ENCODE measurements around the gene TRIM56. TPM values are rescaled to one million over a fixed set of nuclear protein-coding genes. Genes with fewer than 3 reads are reported as not detected.
A peak's percentile ranks its signal among the peaks of the same experiment; 100 is the strongest.

TRIM56 gene
- total and polyA plus RNA-seq, 2 of the 4 experiments (the other 2 are of a cell fraction), result 3.9 to 5.9 TPM

DNA sequence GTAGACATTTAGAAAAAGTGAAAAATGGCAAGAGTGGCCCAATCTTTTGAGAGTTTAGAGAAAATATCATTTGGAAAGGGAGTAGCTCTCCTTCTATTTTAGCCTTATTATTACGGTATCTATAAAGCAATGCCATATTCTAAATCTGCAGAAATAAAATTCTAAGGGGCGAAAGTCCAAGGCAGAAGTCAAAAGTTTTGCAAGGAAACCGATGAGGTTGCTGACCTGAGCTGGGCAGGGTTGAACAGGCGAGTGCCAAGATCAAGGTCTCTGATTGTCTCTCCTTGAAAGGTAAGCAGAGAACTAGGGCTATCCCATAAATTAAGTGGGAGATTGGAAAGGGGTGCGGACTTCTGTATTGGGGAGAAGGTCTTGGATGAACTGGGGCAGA, 11.7 kb downstream of the TRIM56 start:
- peaks cover 22 to 61% of the 10 kb centered on the region in 2 experiments for H3K79me1 ChIP-seq (ENCODE audit: low read depth in 1 of 2, low read length in 2 of 2)
- no peak overlapping the region for H3K4me2 ChIP-seq (ENCODE audit: low read depth, low read length)
- H2BK5ac ChIP-seq (ENCODE audit: low read depth, low read length, poor library complexity, severe bottlenecking), result peak overlapping the region; percentile 38
- H3K27me3 ChIP-seq (ENCODE audit: control insufficient read depth, insufficient read depth, low read length), result no peaks in the 10 kb centered on the region
- in situ Hi-C loops (cut with MboI; ENCODE audit: low sequenced_read_pairs), result no loop called here
- no peak overlapping the region for H3K4me3 ChIP-seq (ENCODE audit: insufficient read depth, low read depth, low read length)
- H3K14ac ChIP-seq (replicated peaks; ENCODE audit: low read depth, low read length), result no peak overlapping the region
- no peak overlapping the region for H3K9ac ChIP-seq (ENCODE audit: low read depth, low read length)
- H3K36me3 ChIP-seq (ENCODE audit: control insufficient read depth, insufficient read depth, low read length), result no peaks in the 10 kb centered on the region
- H3K23ac ChIP-seq (ENCODE audit: low read depth, low read length), result no peak overlapping the region; the same call in 1 of the 2 replicates
- peaks cover 5% of the 10 kb centered on the region for H4K20me1 ChIP-seq (ENCODE audit: insufficient read depth, low read length)
- H3K4me1 ChIP-seq (ENCODE audit: control insufficient read depth, insufficient read depth, low read length), result peaks cover 26% of the 10 kb centered on the region
- no peaks in the 10 kb centered on the region for H3K9me3 ChIP-seq (ENCODE audit: control insufficient read depth, insufficient read depth, low read length)
- H4K8ac ChIP-seq (ENCODE audit: low read depth in 2 of 2, low read length in 2 of 2), result peak overlapping the region; percentile 23 to 41; a peak in 1 of 4 replicates
- H2AK5ac ChIP-seq (ENCODE audit: low read depth, low read length), result peak overlapping the region; percentile 88; the same call in 1 of the 2 replicates
- ATAC-seq (ENCODE audit: low read depth), result no peak
- no peak overlapping the region for H3K56ac ChIP-seq (ENCODE audit: extremely low read depth, insufficient read depth, low read length)
- intact Hi-C loops (cut with micrococcal nuclease), result no loop called here
- ChIA-PET POLR2A (ENCODE audit: unreplicated experiment) (no interaction called here), CTCF (interaction anchor here (0.8 to 1.0 kb wide), 2 partner anchors 46 to 47 kb away, joined by 3 read pairs; no protein-coding TSS in a partner anchor)
- no TSS peak for BruUV-seq (replicated peaks)
- H3K18ac ChIP-seq (ENCODE audit: low read depth, low read length), result no peak overlapping the region
- H3K27ac ChIP-seq (ENCODE audit: insufficient read depth, low read length), result no peak overlapping the region
- H3K4ac ChIP-seq (ENCODE audit: low read depth, low read length), result peak overlapping the region; percentile 79; the same call in 1 of the 2 replicates
- DNase-seq, result no peak
- dilution Hi-C loops (cut with HindIII; ENCODE audit: low sequenced_read_pairs, unreplicated experiment), result no loop called here
- TF ChIP-seq POLR2A (IDR thresholded peaks at IDR 0.05; ENCODE audit: low read depth, low read length), result no peak
- no peak overlapping the region for H4K5ac ChIP-seq (ENCODE audit: low read depth, low read length)
- H2BK120ac ChIP-seq (ENCODE audit: low read depth, low read length), result peak overlapping the region; percentile 80; the same call in 1 of the 2 replicates
- H4K91ac ChIP-seq (ENCODE audit: insufficient read depth, low read depth, low read length), result peak overlapping the region; percentile 81
- no peak overlapping the region for H2AK9ac ChIP-seq (replicated peaks; ENCODE audit: low read depth, low read length, poor library complexity)
- peak overlapping the region; percentile 97; the same call in 2 of the 3 replicates for H2BK15ac ChIP-seq (ENCODE audit: low read depth, low read length)
- 85% methylated on average over 3 of the region's 5 CpGs; no CpG with 5 or more reads in 1 of the 2 experiments for WGBS, 2 experiments (ENCODE audit: extremely low coverage in 2 of 2, insufficient read length in 1 of 2)
- no peak overlapping the region for H2AFZ ChIP-seq (replicated peaks; ENCODE audit: low read length, poor library complexity)
- H3K9me1 ChIP-seq (ENCODE audit: insufficient read depth, low read length), result peaks cover 25% of the 10 kb centered on the region
- H2BK20ac ChIP-seq (ENCODE audit: low read depth, low read length), result peak overlapping the region; percentile 27; the same call in 1 of the 2 replicates

Data from IMR-90 (cell line).